IMR-90 (cell line): ENCODE measurements around the gene BRIP1. TPM values are rescaled to one million over a fixed set of nuclear protein-coding genes. Genes with fewer than 3 reads are reported as not detected.

Source experiments
- ATAC-seq: fragments of 200-7000 bp; cut with Tn5 transposase; 2 replicates; pipeline ENCODE4 v1.9.1; 2020; ENCODE audit warnings: low read depth, mild to moderate bottlenecking, moderate library complexity
- BruUV-seq: library from RNA; stranded (reverse); fragments of 400-500 nt; replicated peaks from 2 replicates; lab custom pipeline; 2021; lab: Mats Ljungman, UMichigan
- CTCF ChIA-PET: fragments of 300-600 bp; formaldehyde crosslinking; extraction: SDS; loops from one replicate; lab custom pipeline; 2021; ENCODE audit warnings: antibody characterized with exemption; lab: Yijun Ruan, JAX
- POLR2A ChIA-PET: fragments of 300-600 bp; sonication (Branson Sonifier 250); formaldehyde crosslinking; loops from one replicate; lab custom pipeline; 2022; ENCODE audit warnings: antibody characterized with exemption; ENCODE audit not compliant: unreplicated experiment; lab: Charles Lee
- DNase-seq: peaks from one replicate; pipeline ENCODE4 v3.0.0; 2013
- H2AFZ ChIP-seq: replicated peaks from 2 replicates; pipeline ENCODE3; 2013; ENCODE audit warnings: low read length, mild to moderate bottlenecking; ENCODE audit not compliant: poor library complexity
- H2AK5ac ChIP-seq: 2 replicates; pipeline ENCODE4 v1.6.1; 2013; ENCODE audit warnings: low read depth, low read length, inconsistent platforms
- H2AK9ac ChIP-seq: replicated peaks from 2 replicates; pipeline ENCODE3; 2013; ENCODE audit warnings: mild to moderate bottlenecking, low read depth, low read length, moderate library complexity; ENCODE audit not compliant: poor library complexity
- H2BK120ac ChIP-seq: 2 replicates; pipeline ENCODE4 v1.6.1; 2013; ENCODE audit warnings: low read depth, low read length, inconsistent platforms
- H2BK15ac ChIP-seq: 3 replicates; pipeline ENCODE4 v1.6.1; 2013; ENCODE audit warnings: low read depth, low read length, inconsistent platforms
- H2BK20ac ChIP-seq: 2 replicates; pipeline ENCODE4 v1.6.1; 2013; ENCODE audit warnings: low read depth, mild to moderate bottlenecking, inconsistent platforms, low read length, moderate library complexity
- H2BK5ac ChIP-seq: 2 replicates; pipeline ENCODE4 v1.6.1; 2013; ENCODE audit warnings: mild to moderate bottlenecking, low read depth, low read length, inconsistent platforms; ENCODE audit not compliant: poor library complexity, severe bottlenecking
- H3K14ac ChIP-seq: replicated peaks from 2 replicates; pipeline ENCODE4 v1.6.1; 2013; ENCODE audit warnings: low read depth, low read length, inconsistent platforms
- H3K18ac ChIP-seq: 2 replicates; pipeline ENCODE4 v1.6.1; 2013; ENCODE audit warnings: low read depth, low read length, control low read depth
- H3K23ac ChIP-seq: 2 replicates; pipeline ENCODE4 v1.6.1; 2013; ENCODE audit warnings: low read depth, low read length, inconsistent platforms
- H3K27ac ChIP-seq: 2 replicates; pipeline ENCODE4 v1.5.1; 2013; ENCODE audit warnings: mild to moderate bottlenecking, control low read depth, low read length; ENCODE audit not compliant: insufficient read depth
- H3K27me3 ChIP-seq: 2 replicates; pipeline ENCODE4 v1.6.1; 2013; ENCODE audit warnings: low read length; ENCODE audit not compliant: control insufficient read depth, insufficient read depth
- H3K36me3 ChIP-seq: 2 replicates; pipeline ENCODE4 v1.6.1; 2013; ENCODE audit warnings: low read length, mixed read lengths; ENCODE audit not compliant: control insufficient read depth, insufficient read depth
- H3K4ac ChIP-seq: 2 replicates; pipeline ENCODE4 v1.6.1; 2013; ENCODE audit warnings: low read depth, low read length, inconsistent platforms
- H3K4me1 ChIP-seq: 2 replicates; pipeline ENCODE4 v1.6.1; 2013; ENCODE audit warnings: low read length, mixed read lengths; ENCODE audit not compliant: control insufficient read depth, insufficient read depth
- H3K4me2 ChIP-seq: 2 replicates; pipeline ENCODE4 v1.6.1; 2013; ENCODE audit warnings: low read depth, mild to moderate bottlenecking, control low read depth, low read length, moderate library complexity
- H3K4me3 ChIP-seq: 2 replicates; pipeline ENCODE4 v1.5.1; 2013; ENCODE audit warnings: low read depth, mild to moderate bottlenecking, control low read depth, low read length, moderate library complexity; ENCODE audit not compliant: insufficient read depth
- H3K56ac ChIP-seq: 2 replicates; pipeline ENCODE4 v1.6.1; 2013; ENCODE audit warnings: low read length, inconsistent platforms; ENCODE audit not compliant: insufficient read depth; ENCODE audit errors: extremely low read depth
- H3K79me1 ChIP-seq, 2 experiments: 2 replicates each; pipeline ENCODE4 v1.6.1; 2013; ENCODE audit warnings: low read length in 2 of 2, inconsistent platforms in 1 of 2, low read depth in 1 of 2
- H3K9ac ChIP-seq: 2 replicates; pipeline ENCODE4 v1.6.1; 2013; ENCODE audit warnings: low read depth, low read length, control low read depth
- H3K9me1 ChIP-seq: 2 replicates; pipeline ENCODE4 v1.6.1; 2013; ENCODE audit warnings: low read length, inconsistent platforms; ENCODE audit not compliant: insufficient read depth
- H3K9me3 ChIP-seq: 2 replicates; pipeline ENCODE4 v1.6.1; 2013; ENCODE audit warnings: low read length; ENCODE audit not compliant: control insufficient read depth, insufficient read depth
- H4K20me1 ChIP-seq: 2 replicates; pipeline ENCODE4 v1.6.1; 2013; ENCODE audit warnings: low read length, inconsistent platforms; ENCODE audit not compliant: insufficient read depth
- H4K5ac ChIP-seq: 2 replicates; pipeline ENCODE4 v1.6.1; 2013; ENCODE audit warnings: mild to moderate bottlenecking, low read depth, low read length, control low read depth
- H4K8ac ChIP-seq, 2 experiments: 2 replicates each; pipeline ENCODE4 v1.6.1; 2013; ENCODE audit warnings: low read depth in 2 of 2, low read length in 2 of 2, control low read depth in 1 of 2, inconsistent platforms in 1 of 2
- H4K91ac ChIP-seq: 2 replicates; pipeline ENCODE4 v1.6.1; 2013; ENCODE audit warnings: low read depth, low read length, inconsistent platforms; ENCODE audit not compliant: insufficient read depth
- FOS ChIP-seq: fragments of 150-350 bp; IDR thresholded peaks from 2 replicates; pipeline ENCODE4 v1.6.1; 2016; ENCODE audit warnings: low read depth, low read length
- NFE2L2 ChIP-seq: fragments of 150-350 bp; IDR thresholded peaks from 2 replicates; pipeline ENCODE4 v1.6.1; 2016; ENCODE audit warnings: low read depth, mild to moderate bottlenecking, low read length
- WGBS, 2 experiments: methylation state at CpG; one replicate each; pipeline versions ENCODE4 v1.1.5 to v1.1.7; 2013; ENCODE audit warnings: missing lambda C conversion rate in 2 of 2; ENCODE audit not compliant: insufficient read length in 1 of 2; ENCODE audit errors: extremely low coverage in 2 of 2; 5-methylcytosine and 5-hydroxymethylcytosine counted together
- dilution Hi-C: fragments of 300-500 bp; cut with HindIII; formaldehyde crosslinking; loops from one replicate; pipeline ENCODE4 v1.14.3; 2018; ENCODE audit warnings: low sequenced_read_pairs; ENCODE audit not compliant: unreplicated experiment
- in situ Hi-C: fragments of 300-500 bp; cut with MboI; formaldehyde crosslinking; loops from 3 replicates; pipeline ENCODE4 v1.14.3; 2019; ENCODE audit warnings: low sequenced_read_pairs, inconsistent platforms, mixed read lengths
- intact Hi-C: fragments of 100-400 bp; cut with micrococcal nuclease; formaldehyde crosslinking; loops from 2 replicates; pipeline ENCODE4 v1.10.0; 2022
- polyA plus RNA-seq, 3 experiments: library from polyadenylated mRNA; depleted of rRNA; stranded (reverse); fragments of >200 nt; gene quantifications; 2 replicates each; pipeline ENCODE4 v1.2.3, GENCODE V29; 2012; ENCODE audit warnings: low replicate concordance in 1 of 3
- total RNA-seq: library from RNA; depleted of rRNA; stranded (reverse); fragments of >200 nt; gene quantifications from 2 replicates; pipeline ENCODE4 v1.2.3, GENCODE V29; 2012

BRIP1 gene
- total and polyA plus RNA-seq, 2 of the 4 experiments (the other 2 are of a cell fraction), result 6.1 to 19.7 TPM

DNA sequence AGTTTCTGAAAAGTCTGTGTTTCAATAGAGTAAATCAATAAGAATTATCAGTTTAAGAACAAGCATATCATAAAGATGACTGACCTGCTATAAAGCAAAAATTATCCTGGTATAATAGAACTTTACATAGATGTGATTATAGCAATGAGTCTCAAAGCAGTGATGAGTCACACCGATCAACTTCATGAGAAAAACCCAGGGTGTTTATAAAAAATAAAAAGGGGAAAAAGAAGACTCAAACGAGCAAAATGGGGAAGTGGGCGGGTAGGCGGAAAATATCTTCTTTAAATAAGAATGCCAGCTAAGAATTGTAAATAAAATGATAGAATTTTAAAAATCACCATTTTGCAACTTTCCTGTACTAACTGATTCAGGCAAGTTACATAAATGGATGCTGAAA, 46.8 kb downstream of the BRIP1 start:
- Histone ChIP-seq H3K4me1 (peaks cover 2% of the 10 kb centered on the region; the same call in 1 of the 2 replicates), H3K9me1 (no peaks in the 10 kb centered on the region), H3K9me3 (peaks cover 7% of the 10 kb centered on the region), H4K5ac (no peak overlapping the region), H2BK20ac (no peak overlapping the region), H4K20me1 (no peaks in the 10 kb centered on the region), H3K9ac (no peak overlapping the region), H2AK9ac (no peak overlapping the region), H3K27me3 (no peaks in the 10 kb centered on the region), H2BK120ac (no peak overlapping the region), H3K56ac (no peak overlapping the region), H2AK5ac (no peak overlapping the region), H3K36me3 (peaks cover 4% of the 10 kb centered on the region; the same call in 1 of the 2 replicates), H2BK15ac (no peak overlapping the region), H3K79me1 (peaks cover 3 to 26% of the 10 kb centered on the region in 2 experiments; a peak in 3 of 4 replicates), H4K91ac (no peak overlapping the region), H3K23ac (no peak overlapping the region), H3K14ac (no peak overlapping the region), H3K4ac (no peak overlapping the region), H3K4me2 (no peak overlapping the region), H4K8ac (no peak overlapping the region; a peak in 1 of 4 replicates), H2AFZ (no peak overlapping the region), H3K18ac (no peak overlapping the region), H3K4me3 (no peak overlapping the region), H2BK5ac (no peak overlapping the region), H3K27ac (no peak overlapping the region)
- in situ Hi-C loops, result no loop called here
- 67% methylated on average over 1 of the region's 4 CpGs; no CpG with 5 or more reads in 1 of the 2 experiments for WGBS, 2 experiments
- intact Hi-C loops, result no loop called here
- TF ChIP-seq FOS (peak; percentile 39; the same call in 1 of the 2 replicates), NFE2L2 (no peak)
- ATAC-seq, result peak; percentile 48; the same call in 1 of the 2 replicates
- ChIA-PET POLR2A (no interaction called here), CTCF (no interaction called here)
- no TSS peak for BruUV-seq
- dilution Hi-C loops, result no loop called here
- peak; percentile 62 for DNase-seq
